Thymus (tissue), 11 donors: ENCODE measurements around the gene ALPI. TPM values are rescaled to one million over a fixed set of nuclear protein-coding genes. Genes with fewer than 3 reads are reported as not detected.

ENCODE experiments used
- DNase-seq, 9 donors: peaks; one replicate each; pipeline ENCODE4 v3.0.0-alpha.2; 2013; ENCODE audit warnings: low spot score in 9 of 9, low read depth in 6 of 9, missing footprints in 1 of 9
- H3K27ac ChIP-seq, 2 donors: one replicate each; pipeline ENCODE4 v1.5.1; 2013; ENCODE audit warnings: control low read depth in 1 of 2, low read depth in 1 of 2, low read length in 1 of 2, mild to moderate bottlenecking in 1 of 2, moderate library complexity in 1 of 2
- H3K27me3 ChIP-seq, 2 donors: one replicate each; pipeline ENCODE4 v1.5.1; 2013; ENCODE audit warnings: low read length in 1 of 2; ENCODE audit not compliant: control insufficient read depth in 2 of 2, insufficient read depth in 1 of 2
- H3K36me3 ChIP-seq, 2 donors: one replicate each; pipeline ENCODE4 v1.5.1; 2013; ENCODE audit warnings: low read length in 1 of 2, mild to moderate bottlenecking in 1 of 2, moderate library complexity in 1 of 2; ENCODE audit not compliant: control insufficient read depth in 2 of 2, insufficient read depth in 2 of 2
- H3K4me1 ChIP-seq, 2 donors: one replicate each; pipeline ENCODE4 v1.5.1; 2013; ENCODE audit warnings: low read length in 2 of 2; ENCODE audit not compliant: control insufficient read depth in 2 of 2, insufficient read depth in 2 of 2
- H3K4me3 ChIP-seq, 2 donors: one replicate each; pipeline ENCODE4 v1.5.1; 2013; ENCODE audit warnings: low read length in 2 of 2, control low read depth in 1 of 2, mild to moderate bottlenecking in 1 of 2
- H3K9me3 ChIP-seq, 2 donors: one replicate each; pipeline ENCODE4 v1.5.1; 2013; ENCODE audit warnings: low read length in 1 of 2, mild to moderate bottlenecking in 1 of 2; ENCODE audit not compliant: control insufficient read depth in 2 of 2, insufficient read depth in 1 of 2
- WGBS: extraction: QIAGEN DNeasy Blood & Tissue Kit; methylation state at CpG from one replicate; pipeline ENCODE4 v1.1.7; 2013; 5-methylcytosine and 5-hydroxymethylcytosine counted together
- polyA plus RNA-seq: library from polyadenylated mRNA; stranded (reverse); fragments of 200-250 nt; gene quantifications from one replicate; pipeline ENCODE4 v1.2.3, GENCODE V29; 2013
- total RNA-seq: library from RNA; stranded (reverse); fragments of 120-200 nt; gene quantifications from one replicate; pipeline ENCODE4 v1.2.4, GENCODE V29; 2013
- donor health status: healthy.

The ALPI gene
- total and polyA plus RNA-seq, 2 donors = 0.19 to 0.34 TPM

GRCh38 chr2:232466221-232466620, 10.3 kb downstream of the ALPI start:
- no peak overlapping the region for H3K27ac ChIP-seq
- H3K36me3 ChIP-seq = no peaks in the 10 kb centered on the region
- H3K9me3 ChIP-seq = no peaks in the 10 kb centered on the region
- no peak overlapping the region for H3K4me3 ChIP-seq
- 82% methylated on average over 7 of the region's 7 CpGs for WGBS
- no peak for DNase-seq
- no peaks in the 10 kb centered on the region for H3K4me1 ChIP-seq
- peaks cover 0 to 14% of the 10 kb centered on the region in 2 donors for H3K27me3 ChIP-seq

- no peak overlapping the region for H3K4me3 ChIP-seq
- peaks cover 3 to 32% of the 10 kb centered on the region in 2 donors for H3K27me3 ChIP-seq
- no peaks in the 10 kb centered on the region for H3K36me3 ChIP-seq
- no peak for DNase-seq
- no peak overlapping the region for H3K27ac ChIP-seq
- WGBS = 68% methylated on average over 6 of the region's 6 CpGs
- H3K9me3 ChIP-seq = no peaks in the 10 kb centered on the region
- no peaks in the 10 kb centered on the region for H3K4me1 ChIP-seq
Observed at GRCh38 chr2:232473467-232473890, 17.5 kb downstream of the ALPI start.

GRCh38 chr2:232476045-232476444, 20.1 kb downstream of the ALPI start:
- Histone ChIP-seq H3K9me3 (no peaks in the 10 kb centered on the region), H3K27me3 (peaks cover 3 to 51% of the 10 kb centered on the region in 2 donors), H3K4me1 (no peaks in the 10 kb centered on the region), H3K4me3 (no peak overlapping the region), H3K27ac (no peak overlapping the region), H3K36me3 (no peaks in the 10 kb centered on the region)
- WGBS = 84% methylated on average over 2 of the region's 2 CpGs
- DNase-seq = no peak

- Histone ChIP-seq H3K27ac (no peak overlapping the region), H3K4me3 (no peak overlapping the region), H3K27me3 (peaks cover 3 to 57% of the 10 kb centered on the region in 2 donors), H3K36me3 (no peaks in the 10 kb centered on the region), H3K4me1 (no peaks in the 10 kb centered on the region), H3K9me3 (no peaks in the 10 kb centered on the region)
- DNase-seq = no peak
- 95% methylated on average over 7 of the region's 7 CpGs for WGBS
Observed at GRCh38 chr2:232476791-232477190, 20.8 kb downstream of the ALPI start.

GRCh38 chr2:232477751-232478510, 22.0 kb downstream of the ALPI start:
- WGBS = 95% methylated on average over 13 of the region's 13 CpGs
- no peak overlapping the region for H3K27ac ChIP-seq
- H3K4me3 ChIP-seq = no peak overlapping the region
- H3K4me1 ChIP-seq = no peaks in the 10 kb centered on the region
- no peaks in the 10 kb centered on the region for H3K9me3 ChIP-seq
- DNase-seq = no peak
- H3K36me3 ChIP-seq = no peaks in the 10 kb centered on the region
- H3K27me3 ChIP-seq = peaks cover under 1 to 66% of the 10 kb centered on the region in 2 donors

- H3K4me3 ChIP-seq = no peak overlapping the region
- WGBS = 92% methylated on average over 19 of the region's 19 CpGs
- no peaks in the 10 kb centered on the region for H3K36me3 ChIP-seq
- no peaks in the 10 kb centered on the region for H3K4me1 ChIP-seq
- no peak overlapping the region for H3K27ac ChIP-seq
- no peak for DNase-seq
- peaks cover under 1 to 66% of the 10 kb centered on the region in 2 donors for H3K27me3 ChIP-seq
- no peaks in the 10 kb centered on the region for H3K9me3 ChIP-seq
Observed at GRCh38 chr2:232478571-232479340, 22.8 kb downstream of the ALPI start.

- H3K9me3 ChIP-seq = peaks cover 0 to 1% of the 10 kb centered on the region in 2 donors
- H3K4me3 ChIP-seq = no peak overlapping the region
- peaks cover 9 to 67% of the 10 kb centered on the region in 2 donors for H3K27me3 ChIP-seq
- H3K4me1 ChIP-seq = no peaks in the 10 kb centered on the region
- DNase-seq = no peak
- no peaks in the 10 kb centered on the region for H3K36me3 ChIP-seq
- no peak overlapping the region for H3K27ac ChIP-seq
- WGBS = 87% methylated on average over 21 of the region's 21 CpGs
Observed at GRCh38 chr2:232479341-232480200, 23.6 kb downstream of the ALPI start.

GRCh38 chr2:232480201-232481190, 24.5 kb downstream of the ALPI start:
- Histone ChIP-seq H3K27ac (no peak overlapping the region), H3K4me3 (no peak overlapping the region), H3K4me1 (no peaks in the 10 kb centered on the region), H3K27me3 (peaks cover 18 to 71% of the 10 kb centered on the region in 2 donors), H3K36me3 (no peaks in the 10 kb centered on the region), H3K9me3 (peaks cover 0 to 4% of the 10 kb centered on the region in 2 donors)
- 88% methylated on average over 26 of the region's 26 CpGs for WGBS
- no peak for DNase-seq
